ENCODE results near the gene CEBPA.

DNA sequence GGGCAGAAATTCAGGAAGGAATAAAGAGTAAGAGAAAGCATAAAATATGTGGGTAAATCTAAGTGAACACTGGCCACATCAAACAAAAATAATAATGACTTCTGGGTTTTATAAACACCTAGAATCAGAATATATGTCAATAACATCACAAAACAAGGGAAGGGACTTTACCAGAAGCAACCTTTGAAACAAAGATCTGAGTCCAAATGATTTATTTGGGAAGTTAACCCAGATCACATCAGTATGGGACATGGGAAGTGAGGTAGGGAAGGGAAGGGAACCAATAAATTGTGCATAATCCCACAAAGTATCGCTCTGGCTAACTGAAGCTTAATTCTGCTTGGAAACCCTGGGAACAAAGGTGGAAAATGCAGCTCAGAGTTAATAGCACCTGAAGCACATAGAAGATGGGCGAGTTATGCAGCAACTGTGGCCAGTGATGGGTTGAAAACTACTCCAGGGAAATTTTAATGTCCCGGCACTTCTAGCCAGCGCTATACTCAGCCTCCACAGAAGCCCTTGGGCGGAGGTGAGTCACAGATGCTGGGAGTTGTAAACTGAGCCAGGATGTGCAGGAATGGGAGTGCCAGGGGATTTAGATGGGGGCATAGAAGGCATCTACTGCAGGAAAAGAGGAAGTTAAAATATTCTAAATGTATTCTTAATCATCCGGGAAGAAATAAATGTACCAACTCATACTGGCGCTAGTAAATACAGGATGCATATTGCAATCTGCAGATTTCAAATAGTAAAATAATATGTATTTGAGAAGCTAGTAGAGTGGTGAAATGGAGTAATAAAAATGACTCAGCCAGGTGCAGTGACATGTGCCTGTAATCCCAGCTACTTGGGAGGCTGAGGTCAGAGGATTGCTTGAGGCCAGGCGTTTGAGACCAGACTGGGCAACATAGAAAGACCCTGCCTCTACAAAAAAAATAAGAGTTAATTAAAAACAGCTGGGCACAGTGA lies 37.0 kb upstream of the CEBPA start:
- TF ChIP-seq, protein P1, sequence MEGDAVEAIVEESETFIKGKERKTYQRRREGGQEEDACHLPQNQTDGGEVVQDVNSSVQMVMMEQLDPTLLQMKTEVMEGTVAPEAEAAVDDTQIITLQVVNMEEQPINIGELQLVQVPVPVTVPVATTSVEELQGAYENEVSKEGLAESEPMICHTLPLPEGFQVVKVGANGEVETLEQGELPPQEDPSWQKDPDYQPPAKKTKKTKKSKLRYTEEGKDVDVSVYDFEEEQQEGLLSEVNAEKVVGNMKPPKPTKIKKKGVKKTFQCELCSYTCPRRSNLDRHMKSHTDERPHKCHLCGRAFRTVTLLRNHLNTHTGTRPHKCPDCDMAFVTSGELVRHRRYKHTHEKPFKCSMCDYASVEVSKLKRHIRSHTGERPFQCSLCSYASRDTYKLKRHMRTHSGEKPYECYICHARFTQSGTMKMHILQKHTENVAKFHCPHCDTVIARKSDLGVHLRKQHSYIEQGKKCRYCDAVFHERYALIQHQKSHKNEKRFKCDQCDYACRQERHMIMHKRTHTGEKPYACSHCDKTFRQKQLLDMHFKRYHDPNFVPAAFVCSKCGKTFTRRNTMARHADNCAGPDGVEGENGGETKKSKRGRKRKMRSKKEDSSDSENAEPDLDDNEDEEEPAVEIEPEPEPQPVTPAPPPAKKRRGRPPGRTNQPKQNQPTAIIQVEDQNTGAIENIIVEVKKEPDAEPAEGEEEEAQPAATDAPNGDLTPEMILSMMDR (IDR thresholded peaks at IDR 0.05; ENCODE audit: low read length): no peak
- TF ChIP-seq EZH2phosphoT487 (IDR thresholded peaks at IDR 0.05; ENCODE audit: low read length) (no peak), EZH2 (optimal IDR thresholded peaks at IDR 0.05; ENCODE audit: low read depth, low read length) (no peak)
